Liver (tissue), 9 donors: ENCODE results near the gene ARHGEF4. TPM values are rescaled to one million over a fixed set of nuclear protein-coding genes. Genes with fewer than 3 reads are reported as not detected.

Source experiments
- DNase-seq: peaks from one replicate; pipeline ENCODE4 v3.0.0-alpha.2; 2017; ENCODE audit warnings: low spot score
- H3K27ac ChIP-seq, 2 donors: one replicate each; pipeline ENCODE4 v1.7.0; 2013; ENCODE audit warnings: inconsistent platforms in 2 of 2, low read length in 2 of 2, control low read depth in 1 of 2, low read depth in 1 of 2, mild to moderate bottlenecking in 1 of 2
- H3K27me3 ChIP-seq, 4 donors: one replicate each; pipeline versions ENCODE4 v1.6.1 to v1.7.0; 2013; ENCODE audit warnings: low read length in 3 of 4, inconsistent platforms in 1 of 4, mild to moderate bottlenecking in 1 of 4, moderate library complexity in 1 of 4; ENCODE audit not compliant: control insufficient read depth in 4 of 4, insufficient read depth in 4 of 4
- H3K36me3 ChIP-seq, 4 donors: one replicate each; pipeline versions ENCODE4 v1.6.1 to v1.7.0; 2013; ENCODE audit warnings: low read length in 3 of 4, mild to moderate bottlenecking in 3 of 4, low read depth in 1 of 4, moderate library complexity in 1 of 4; ENCODE audit not compliant: control insufficient read depth in 4 of 4, insufficient read depth in 3 of 4
- H3K4me1 ChIP-seq, 4 donors: one replicate each; pipeline versions ENCODE4 v1.6.1 to v1.7.0; 2013; ENCODE audit warnings: low read length in 3 of 4, mild to moderate bottlenecking in 3 of 4, moderate library complexity in 1 of 4; ENCODE audit not compliant: control insufficient read depth in 4 of 4, insufficient read depth in 4 of 4
- H3K4me3 ChIP-seq, 3 donors: one replicate each; pipeline versions ENCODE4 v1.6.1 to v1.7.0; 2013; ENCODE audit warnings: low read length in 3 of 3, control low read depth in 1 of 3, low read depth in 1 of 3, mild to moderate bottlenecking in 1 of 3
- H3K9ac ChIP-seq, 2 donors: one replicate each; pipeline ENCODE4 v1.7.0; 2013; ENCODE audit warnings: low read length in 2 of 2, mild to moderate bottlenecking in 2 of 2, moderate library complexity in 2 of 2, control low read depth in 1 of 2, low read depth in 1 of 2
- H3K9me3 ChIP-seq, 4 donors: one replicate each; pipeline versions ENCODE4 v1.6.1 to v1.7.0; 2013; ENCODE audit warnings: low read length in 3 of 4; ENCODE audit not compliant: control insufficient read depth in 4 of 4
- EGR1 ChIP-seq, 2 donors: IDR thresholded peaks; 2 replicates each; pipeline ENCODE4 v1.6.1; 2016 to 2018; ENCODE audit warnings: antibody characterized with exemption in 2 of 2, low read depth in 2 of 2
- FOXA1 ChIP-seq: IDR thresholded peaks from 2 replicates; pipeline ENCODE4 v1.6.1; 2016; ENCODE audit warnings: antibody characterized with exemption
- HNF4A ChIP-seq, 2 donors: conservative IDR thresholded peaks; 2 replicates each; pipeline ENCODE4 v1.6.1; 2016; ENCODE audit warnings: antibody characterized with exemption in 2 of 2, mild to moderate bottlenecking in 2 of 2
- HNF4G ChIP-seq: IDR thresholded peaks from 2 replicates; pipeline ENCODE4 v1.6.1; 2016; ENCODE audit warnings: antibody characterized with exemption
- JUND ChIP-seq, 2 donors: IDR thresholded peaks; 2 replicates each; pipeline ENCODE4 v1.6.1; 2016; ENCODE audit warnings: antibody characterized with exemption in 2 of 2
- MAX ChIP-seq: IDR thresholded peaks from 2 replicates; pipeline ENCODE4 v1.6.1; 2016; ENCODE audit warnings: antibody characterized with exemption
- NR2F2 ChIP-seq: IDR thresholded peaks from 2 replicates; pipeline ENCODE4 v1.6.1; 2016; ENCODE audit warnings: antibody characterized with exemption
- RAD21 ChIP-seq, 2 donors: IDR thresholded peaks; 2 replicates each; pipeline ENCODE4 v1.6.1; 2016; ENCODE audit warnings: antibody characterized with exemption in 2 of 2, mild to moderate bottlenecking in 2 of 2
- REST ChIP-seq: IDR thresholded peaks from 2 replicates; pipeline ENCODE4 v1.6.1; 2016; ENCODE audit warnings: antibody characterized with exemption, mild to moderate bottlenecking
- RXRA ChIP-seq, 2 donors: IDR thresholded peaks; 2 replicates each; pipeline ENCODE4 v1.6.1; 2017 to 2018; ENCODE audit warnings: antibody characterized with exemption in 2 of 2, mild to moderate bottlenecking in 1 of 2
- SP1 ChIP-seq: IDR thresholded peaks from 2 replicates; pipeline ENCODE4 v1.6.1; 2018; ENCODE audit warnings: antibody characterized with exemption, mild to moderate bottlenecking
- TAF1 ChIP-seq: conservative IDR thresholded peaks from 2 replicates; pipeline ENCODE4 v1.6.1; 2016; ENCODE audit warnings: antibody characterized with exemption, mild to moderate bottlenecking
- YY1 ChIP-seq: IDR thresholded peaks from 2 replicates; pipeline ENCODE4 v1.6.1; 2016; ENCODE audit warnings: antibody characterized with exemption, mild to moderate bottlenecking
- ZBTB33 ChIP-seq: IDR thresholded peaks from 2 replicates; pipeline ENCODE4 v1.6.1; 2016; ENCODE audit warnings: antibody characterized with exemption
- WGBS: extraction: QIAGEN DNeasy Blood & Tissue Kit; methylation state at CpG from one replicate; pipeline ENCODE4 v1.1.7; 2013; 5-methylcytosine and 5-hydroxymethylcytosine counted together
- polyA plus RNA-seq, 2 donors: library from polyadenylated mRNA; stranded (reverse) in 1 of 2; unstranded in 1 of 2; fragments of 200-250 nt in 1 of 2; fragments of >200 nt in 1 of 2; fragmentation: Nextera tagmentation in 1 of 2; extraction: Ambion mirVana in 1 of 2; gene quantifications; one replicate each; pipeline versions ENCODE4 v1.2.1 to v1.2.3, GENCODE V29; 2013 to 2015
- total RNA-seq, 2 donors: library from RNA; depleted of rRNA; stranded (reverse); fragments of >200 nt; gene quantifications; one replicate each; pipeline ENCODE4 v1.2.3, GENCODE V29; 2014
- TF ChIP-seq, protein P1 (sequence below): IDR thresholded peaks from 2 replicates; pipeline ENCODE4 v1.6.1; 2016; ENCODE audit warnings: antibody characterized with exemption
- donor health status: healthy.
- donor health status: healthy.
- donor health status: healthy.
- donor health status: healthy.
- donor health status: healthy.

The ARHGEF4 gene
- total and polyA plus RNA-seq, 4 donors = 0.08 TPM; not detected in 2

- Histone ChIP-seq H3K27ac (no peak overlapping the region), H3K4me1 (no peaks in the 10 kb centered on the region), H3K36me3 (no peaks in the 10 kb centered on the region), H3K9ac (no peak overlapping the region), H3K4me3 (no peak overlapping the region), H3K9me3 (no peaks in the 10 kb centered on the region), H3K27me3 (peaks cover 0 to under 1% (median 0%) of the 10 kb centered on the region in 4 donors)
- no peak for DNase-seq
- TF ChIP-seq HNF4G (no peak), EGR1 (IDR thresholded peaks at IDR 0.05; ENCODE audit: low read depth in 2 of 2) (no peak), SP1 (no peak), TAF1 (no peak), ZBTB33 (no peak), NR2F2 (no peak), JUND (IDR thresholded peaks at IDR 0.05) (no peak), YY1 (no peak), REST (no peak), RXRA (IDR thresholded peaks at IDR 0.05) (no peak)
- TF ChIP-seq, protein P1, sequence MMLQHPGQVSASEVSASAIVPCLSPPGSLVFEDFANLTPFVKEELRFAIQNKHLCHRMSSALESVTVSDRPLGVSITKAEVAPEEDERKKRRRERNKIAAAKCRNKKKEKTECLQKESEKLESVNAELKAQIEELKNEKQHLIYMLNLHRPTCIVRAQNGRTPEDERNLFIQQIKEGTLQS = no peak
- WGBS = 56% methylated on average over 5 of the region's 5 CpGs
These were observed 23.0 kb upstream of the ARHGEF4 start for GRCh38 chr2:130813722-130814121.

- Histone ChIP-seq H3K27me3 (no peaks in the 10 kb centered on the region), H3K36me3 (no peaks in the 10 kb centered on the region), H3K27ac (no peak overlapping the region), H3K9me3 (no peaks in the 10 kb centered on the region), H3K4me3 (no peak overlapping the region), H3K4me1 (no peaks in the 10 kb centered on the region), H3K9ac (no peak overlapping the region)
- WGBS = 81% methylated on average over 15 of the region's 15 CpGs
- no peak for TF ChIP-seq RAD21 (IDR thresholded peaks at IDR 0.05)
- no peak for TF ChIP-seq HNF4A (conservative IDR thresholded peaks at IDR 0.05)
- no peak for TF ChIP-seq SP1
- TF ChIP-seq MAX = no peak
- no peak for TF ChIP-seq FOXA1
- TF ChIP-seq ZBTB33 = no peak
- no peak for DNase-seq
These were observed 21.6 kb upstream of the ARHGEF4 start for GRCh38 chr2:130814931-130815680.
